Endothelial cell of umbilical vein (primary cell): ENCODE results near the gene RNF213. TPM values are rescaled to one million over a fixed set of nuclear protein-coding genes. Genes with fewer than 3 reads are reported as not detected.

Experiments
- BruUV-seq: library from RNA; stranded (reverse); fragments of 400-500 nt; replicated peaks from 2 replicates; lab custom pipeline; 2021; lab: Mats Ljungman, UMichigan
- CTCF ChIA-PET: fragments of 300-600, 350-600 bp; sonication (Branson Sonifier 250); formaldehyde crosslinking; loops from one replicate; lab custom pipeline; 2021; ENCODE audit warnings: antibody characterized with exemption, inconsistent platforms; lab: Charles Lee
- POLR2A ChIA-PET: fragments of 300-600, 350-600 bp; sonication (Branson Sonifier 250); formaldehyde crosslinking; loops from one replicate; lab custom pipeline; 2021; ENCODE audit warnings: antibody characterized with exemption, inconsistent platforms; lab: Charles Lee
- DNase-seq: peaks from one replicate; pipeline ENCODE4 v3.0.0-alpha.2; 2011; ENCODE audit warnings: low read depth, low spot score
- FAIRE-seq: peaks from 2 replicates; lab custom pipeline; 2011; peaks lifted over from hg19 to GRCh38; lab: Jason Lieb, UNC
- H2AFZ ChIP-seq: 2 replicates; pipeline ENCODE4 v1.6.0; 2012; ENCODE audit warnings: low read depth, low read length, control low read depth, inconsistent platforms
- H3K27ac ChIP-seq: 2 replicates; pipeline ENCODE4 v1.5.1; 2011; ENCODE audit warnings: low read depth, mild to moderate bottlenecking, control low read depth, low read length, moderate library complexity; ENCODE audit not compliant: insufficient read depth
- H3K27me3 ChIP-seq, 2 experiments: 2 replicates each; pipeline versions ENCODE4 v1.6.0 to v1.6.1; 2011; ENCODE audit warnings: low read length in 2 of 2, mixed read lengths in 1 of 2; ENCODE audit not compliant: control insufficient read depth in 2 of 2, insufficient read depth in 2 of 2
- H3K36me3 ChIP-seq, 2 experiments: 2 replicates in 1 of 2; 3 replicates in 1 of 2; pipeline ENCODE4 v1.5.1; 2011; ENCODE audit warnings: low read length in 2 of 2, mild to moderate bottlenecking in 1 of 2, moderate library complexity in 1 of 2; ENCODE audit not compliant: control insufficient read depth in 2 of 2, insufficient read depth in 2 of 2; ENCODE audit errors: extremely low read depth in 1 of 2
- H3K4me1 ChIP-seq: 3 replicates; pipeline ENCODE4 v1.5.1; 2011; ENCODE audit warnings: mild to moderate bottlenecking, low read length; ENCODE audit not compliant: control insufficient read depth, insufficient read depth; ENCODE audit errors: extremely low read depth
- H3K4me2 ChIP-seq: 2 replicates; pipeline ENCODE4 v1.6.1; 2011; ENCODE audit warnings: low read length, control low read depth, mixed read lengths; ENCODE audit not compliant: insufficient read depth
- H3K4me3 ChIP-seq, 3 experiments: fragments of 200-600 bp in 1 of 3; sonication (generic), shearing (Covaris generic) in 1 of 3; replicated peaks in 1 of 3; 2 replicates each; pipeline ENCODE4 v1.5.1; 2011 to 2016; ENCODE audit warnings: control low read depth in 3 of 3, low read length in 3 of 3, mild to moderate bottlenecking in 2 of 3, inconsistent platforms in 1 of 3, low read depth in 1 of 3, moderate library complexity in 1 of 3; ENCODE audit not compliant: insufficient read depth in 1 of 3
- H3K79me2 ChIP-seq: 2 replicates; pipeline ENCODE4 v1.6.0; 2012; ENCODE audit warnings: low read length, inconsistent platforms; ENCODE audit not compliant: control insufficient read depth, insufficient read depth
- H3K9ac ChIP-seq: replicated peaks from 2 replicates; pipeline ENCODE3; 2011; ENCODE audit warnings: low read length, control low read depth; ENCODE audit not compliant: insufficient read depth; ENCODE audit errors: extremely low read depth
- H3K9me1 ChIP-seq: replicated peaks from 3 replicates; pipeline ENCODE4 v1.6.0; 2011; ENCODE audit warnings: mild to moderate bottlenecking, low read length; ENCODE audit not compliant: control insufficient read depth, insufficient read depth; ENCODE audit errors: extremely low read depth
- H3K9me3 ChIP-seq: replicated peaks from 2 replicates; pipeline ENCODE4 v1.5.1; 2012; ENCODE audit warnings: low read length, inconsistent platforms; ENCODE audit not compliant: control insufficient read depth, insufficient read depth
- H4K20me1 ChIP-seq: replicated peaks from 2 replicates; pipeline ENCODE3; 2011; ENCODE audit warnings: mild to moderate bottlenecking, low read length; ENCODE audit not compliant: control insufficient read depth, insufficient read depth; ENCODE audit errors: extremely low read depth
- EZH2 ChIP-seq: IDR thresholded peaks from 2 replicates; pipeline ENCODE4 v1.6.1; 2012; ENCODE audit warnings: borderline replicate concordance, low read depth, mild to moderate bottlenecking, moderate library complexity, low read length, inconsistent platforms; ENCODE audit not compliant: severe bottlenecking
- FOS ChIP-seq: IDR thresholded peaks from 2 replicates; pipeline ENCODE4 v1.6.1; 2011; ENCODE audit warnings: mild to moderate bottlenecking, low read length, moderate library complexity, borderline replicate concordance; ENCODE audit not compliant: insufficient read depth
- GATA2 ChIP-seq: IDR thresholded peaks from 2 replicates; pipeline ENCODE4 v1.7.0; 2011; ENCODE audit warnings: low read depth, mild to moderate bottlenecking, moderate library complexity, mixed read lengths, low read length; ENCODE audit not compliant: insufficient read length, insufficient read depth
- JUN ChIP-seq: IDR thresholded peaks from 2 replicates; pipeline ENCODE4 v1.6.1; 2011; ENCODE audit warnings: borderline replicate concordance, low read depth; ENCODE audit not compliant: insufficient read length, insufficient read depth
- MYC ChIP-seq: IDR thresholded peaks from one replicate; pipeline ENCODE4 v1.6.1; 2011; ENCODE audit warnings: mild to moderate bottlenecking, low read depth, low read length
- POLR2A ChIP-seq: IDR thresholded peaks from 2 replicates; pipeline ENCODE4 v1.6.1; 2012; ENCODE audit warnings: low read depth, mild to moderate bottlenecking, control low read depth, low read length
- POLR2AphosphoS5 ChIP-seq: IDR thresholded peaks from 2 replicates; pipeline ENCODE4 v1.6.1; 2012; ENCODE audit warnings: low read depth, mild to moderate bottlenecking, control low read depth, low read length, moderate library complexity; ENCODE audit not compliant: insufficient read depth
- dilution Hi-C: fragments of 300-500 bp; cut with MboI; formaldehyde crosslinking; loops from one replicate; pipeline ENCODE4 v1.15.0; 2019; ENCODE audit warnings: low sequenced_read_pairs; ENCODE audit not compliant: extremely low pct_ligation_motif_present
- intact Hi-C: fragments of 100-400 bp; cut with micrococcal nuclease; formaldehyde crosslinking; loops from one replicate; pipeline ENCODE4 v1.10.0; 2022
- polyA plus RNA-seq, 4 experiments: library from polyadenylated mRNA; depleted of rRNA in 3 of 4; stranded (reverse) in 3 of 4; unstranded in 1 of 4; fragments of >200 nt; gene quantifications; 2 replicates each; pipeline versions ENCODE4 v1.2.1 to v1.2.3, GENCODE V29; 2011 to 2012; ENCODE audit warnings: missing spikeins in 1 of 4
- total RNA-seq: library from RNA; stranded (reverse); gene quantifications from 2 replicates; pipeline ENCODE4 v1.2.3, GENCODE V29; 2021
- TF ChIP-seq, protein P1 (sequence below): IDR thresholded peaks from 2 replicates; pipeline ENCODE4 v1.6.1; 2011; ENCODE audit not compliant: insufficient read depth, insufficient read length
- TF ChIP-seq, protein P2 (sequence below), 2 donors: IDR thresholded peaks; 1 replicate in 1 of 2; 2 replicates in 1 of 2; pipeline ENCODE4 v1.5.1; 2011; ENCODE audit warnings: low read length in 2 of 2, mild to moderate bottlenecking in 2 of 2, moderate library complexity in 2 of 2, control low read depth in 1 of 2, inconsistent platforms in 1 of 2, low read depth in 1 of 2; ENCODE audit not compliant: insufficient read depth in 1 of 2; ENCODE audit errors: extremely low read depth in 1 of 2

Gene RNF213
- total and polyA plus RNA-seq, 2 donors (not counting 3 experiments of a cell fraction or from before 2014, with no cell fraction given), result 36.5 to 116 TPM

DNA sequence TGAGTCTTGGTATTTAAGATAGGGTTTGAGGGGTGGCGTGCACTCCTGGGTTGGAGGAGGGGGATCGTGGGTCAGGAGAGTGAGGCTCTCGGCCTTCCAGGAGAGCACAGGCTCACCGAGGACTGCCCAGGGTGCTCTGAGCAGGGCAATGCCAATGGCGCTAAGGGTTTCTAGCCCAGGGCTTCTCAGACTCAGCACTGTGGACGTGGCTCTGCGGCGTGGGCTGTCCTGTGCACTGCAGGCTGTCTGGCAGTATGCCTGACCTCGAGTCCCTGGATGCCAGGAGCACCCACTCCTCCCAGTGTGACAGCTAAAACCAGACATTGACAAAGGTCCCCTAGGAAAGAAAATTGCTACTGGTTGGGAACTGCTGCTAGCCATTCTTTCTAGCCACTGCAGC is 117.1 kb downstream of the RNF213 start:
- H2AFZ ChIP-seq, result no peak overlapping the region
- dilution Hi-C loops (no loop called here), intact Hi-C loops (no loop called here)
- H3K36me3 ChIP-seq, result peaks cover 23 to 58% of the 10 kb centered on the region in 2 experiments
- no peaks in the 10 kb centered on the region for H3K9me1 ChIP-seq
- H3K9ac ChIP-seq, result no peak overlapping the region
- CTCF ChIA-PET, result interaction anchor here (1.4 to 2.3 kb wide), 2 partner anchors 16 to 607 kb away, joined by 3 to 7 read pairs; no protein-coding TSS in a partner anchor
- no peaks in the 10 kb centered on the region for H3K9me3 ChIP-seq
- POLR2A ChIA-PET, result no interaction called here
- no peaks in the 10 kb centered on the region for H3K4me1 ChIP-seq
- H3K4me3 ChIP-seq, result no peak overlapping the region
- FAIRE-seq, result no peak
- H3K27me3 ChIP-seq, result no peaks in the 10 kb centered on the region
- TF ChIP-seq, protein P1, sequence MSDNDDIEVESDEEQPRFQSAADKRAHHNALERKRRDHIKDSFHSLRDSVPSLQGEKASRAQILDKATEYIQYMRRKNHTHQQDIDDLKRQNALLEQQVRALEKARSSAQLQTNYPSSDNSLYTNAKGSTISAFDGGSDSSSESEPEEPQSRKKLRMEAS, result no peak
- TF ChIP-seq JUN (no peak), GATA2 (no peak), EZH2 (no peak), MYC (no peak), POLR2A (no peak), FOS (no peak), POLR2AphosphoS5 (no peak)
- TF ChIP-seq, protein P2, sequence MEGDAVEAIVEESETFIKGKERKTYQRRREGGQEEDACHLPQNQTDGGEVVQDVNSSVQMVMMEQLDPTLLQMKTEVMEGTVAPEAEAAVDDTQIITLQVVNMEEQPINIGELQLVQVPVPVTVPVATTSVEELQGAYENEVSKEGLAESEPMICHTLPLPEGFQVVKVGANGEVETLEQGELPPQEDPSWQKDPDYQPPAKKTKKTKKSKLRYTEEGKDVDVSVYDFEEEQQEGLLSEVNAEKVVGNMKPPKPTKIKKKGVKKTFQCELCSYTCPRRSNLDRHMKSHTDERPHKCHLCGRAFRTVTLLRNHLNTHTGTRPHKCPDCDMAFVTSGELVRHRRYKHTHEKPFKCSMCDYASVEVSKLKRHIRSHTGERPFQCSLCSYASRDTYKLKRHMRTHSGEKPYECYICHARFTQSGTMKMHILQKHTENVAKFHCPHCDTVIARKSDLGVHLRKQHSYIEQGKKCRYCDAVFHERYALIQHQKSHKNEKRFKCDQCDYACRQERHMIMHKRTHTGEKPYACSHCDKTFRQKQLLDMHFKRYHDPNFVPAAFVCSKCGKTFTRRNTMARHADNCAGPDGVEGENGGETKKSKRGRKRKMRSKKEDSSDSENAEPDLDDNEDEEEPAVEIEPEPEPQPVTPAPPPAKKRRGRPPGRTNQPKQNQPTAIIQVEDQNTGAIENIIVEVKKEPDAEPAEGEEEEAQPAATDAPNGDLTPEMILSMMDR (IDR thresholded peaks at IDR 0.05; ENCODE audit: extremely low read depth in 1 of 2, insufficient read depth in 1 of 2, low read depth in 1 of 2, low read length in 2 of 2), result no peak
- no TSS peak for BruUV-seq
- H4K20me1 ChIP-seq, result no peaks in the 10 kb centered on the region
- DNase-seq, result no peak
- H3K27ac ChIP-seq, result no peak overlapping the region
- H3K4me2 ChIP-seq, result no peak overlapping the region
- no peaks in the 10 kb centered on the region for H3K79me2 ChIP-seq
